Activated CD4-positive, alpha-beta T cell treated with anti-CD3 and anti-CD28 coated beads, Interleukin-2, amount 50 U/mL, for 48 hours (primary cell): ENCODE measurements around the gene PPME1.

Experiments used
- DNase-seq, 2 experiments: peaks; one replicate each; pipeline ENCODE4 v3.0.0-alpha.2; 2020

Gene PPME1

DNA sequence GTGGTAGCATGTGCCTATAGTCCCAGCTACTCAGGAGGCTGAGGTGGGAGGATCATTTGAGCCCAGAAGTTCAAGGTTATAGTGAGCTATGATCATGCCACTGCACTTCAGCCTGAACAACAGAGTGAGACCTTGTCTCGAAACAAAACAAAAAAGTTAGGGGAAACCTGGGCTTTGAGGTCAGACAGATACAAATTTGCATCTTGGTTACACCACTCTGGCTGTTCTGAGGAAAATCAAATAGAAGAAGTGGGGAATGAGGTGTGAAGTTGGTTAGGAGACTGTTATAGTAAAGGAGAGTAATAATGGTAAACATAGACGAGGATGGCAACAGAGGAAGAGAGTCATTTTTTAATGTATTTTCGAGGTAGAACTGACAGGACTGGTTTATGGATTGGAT is 62.6 kb downstream of the PPME1 start:
- DNase-seq, result no peak

DNA sequence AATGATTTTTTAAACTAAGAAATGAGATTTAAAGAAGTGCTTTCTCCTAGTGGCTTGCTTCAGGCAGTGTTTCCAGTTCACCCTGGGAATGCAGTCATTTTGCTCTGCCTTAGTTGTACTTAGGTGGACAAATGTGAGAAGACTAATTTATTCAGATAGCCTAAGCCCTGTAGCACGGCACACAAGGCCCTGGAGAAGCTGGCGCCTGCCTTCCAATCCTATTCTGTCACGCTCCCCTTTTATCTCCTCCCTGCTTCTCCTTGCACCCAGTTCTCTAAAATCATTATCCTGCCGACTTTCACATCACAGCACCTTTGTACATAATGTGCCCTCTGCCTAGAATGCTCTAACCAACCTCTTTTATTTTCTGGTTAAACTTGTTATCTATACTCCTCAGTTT is 64.0 kb downstream of the PPME1 start:
- no peak for DNase-seq

DNA sequence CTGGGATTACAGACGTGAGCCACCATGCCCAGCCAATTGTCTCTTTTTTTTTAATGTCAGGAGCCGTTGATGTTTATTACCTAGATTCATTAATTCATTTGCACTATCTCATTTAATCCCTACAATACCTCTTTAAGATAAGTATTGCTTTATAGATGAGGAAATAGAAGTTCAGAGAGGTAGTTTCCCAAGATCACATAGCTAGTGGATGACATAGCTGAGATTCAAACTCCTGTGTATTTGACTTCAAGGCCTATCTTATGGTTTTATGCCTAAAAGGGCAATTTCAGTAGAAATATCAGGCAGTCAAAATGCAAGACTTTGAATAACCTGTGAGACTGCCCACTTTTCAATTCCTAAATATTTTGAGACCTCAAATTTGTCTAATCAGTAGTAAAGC is 66.5 kb downstream of the PPME1 start:
- no peak for DNase-seq

DNA sequence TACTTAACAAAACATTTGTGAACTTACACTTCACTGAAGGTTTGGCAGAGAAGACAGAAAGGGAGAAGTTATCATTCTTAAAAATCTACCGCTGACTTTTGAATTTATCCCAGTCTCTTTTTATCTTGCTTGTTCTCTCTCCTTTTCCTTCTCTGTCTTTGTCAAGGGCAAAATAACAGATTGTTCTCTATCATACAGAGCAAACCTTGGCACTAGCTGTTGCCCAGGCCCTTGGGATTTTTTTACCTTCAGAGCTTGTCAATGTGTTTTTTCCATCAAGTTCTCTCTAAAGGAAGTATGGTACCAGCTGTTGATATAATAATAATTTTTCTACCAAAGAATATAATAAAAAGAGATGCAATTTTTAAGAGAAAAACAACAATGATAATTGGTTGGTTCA is 67.2 kb downstream of the PPME1 start:
- no peak for DNase-seq

DNA sequence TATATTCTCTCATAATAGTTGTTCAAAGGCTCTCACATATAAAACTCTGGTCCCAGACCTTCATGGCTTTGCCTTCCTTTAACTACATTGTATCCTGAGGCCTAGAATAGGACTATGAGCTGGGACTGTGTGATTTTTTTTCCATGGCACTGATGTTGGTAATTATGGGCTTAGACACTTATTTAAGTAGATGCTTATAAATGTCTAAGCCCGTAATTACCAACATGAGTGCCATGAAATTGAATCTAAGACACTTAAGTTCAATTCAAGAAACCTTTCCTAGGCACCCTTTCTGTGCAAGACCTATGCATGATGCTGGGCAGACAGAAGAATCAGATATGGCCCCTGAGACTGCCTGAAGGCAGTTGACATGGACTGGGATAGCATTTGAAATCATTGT is 77.4 kb downstream of the PPME1 start:
- no peak for DNase-seq

DNA sequence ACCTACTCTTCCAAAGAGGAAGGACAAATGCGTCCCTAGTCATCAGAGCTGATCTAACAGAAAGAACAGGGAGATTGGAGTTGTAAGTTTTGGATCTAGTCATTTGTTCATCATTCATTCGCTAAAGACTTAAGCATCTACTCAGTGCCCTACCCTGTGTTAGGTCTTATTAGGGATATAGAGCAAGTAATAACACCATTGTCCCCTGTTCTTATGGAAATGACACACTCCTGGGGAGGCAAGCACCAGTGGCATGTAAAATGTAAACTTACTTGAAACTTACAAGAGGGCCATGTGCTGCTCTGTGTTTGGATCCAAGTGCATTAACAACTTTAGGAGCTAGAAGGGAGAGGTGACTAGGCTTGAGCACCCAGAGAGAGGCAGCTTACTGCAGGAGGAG is 78.4 kb downstream of the PPME1 start:
- no peak for DNase-seq

DNA sequence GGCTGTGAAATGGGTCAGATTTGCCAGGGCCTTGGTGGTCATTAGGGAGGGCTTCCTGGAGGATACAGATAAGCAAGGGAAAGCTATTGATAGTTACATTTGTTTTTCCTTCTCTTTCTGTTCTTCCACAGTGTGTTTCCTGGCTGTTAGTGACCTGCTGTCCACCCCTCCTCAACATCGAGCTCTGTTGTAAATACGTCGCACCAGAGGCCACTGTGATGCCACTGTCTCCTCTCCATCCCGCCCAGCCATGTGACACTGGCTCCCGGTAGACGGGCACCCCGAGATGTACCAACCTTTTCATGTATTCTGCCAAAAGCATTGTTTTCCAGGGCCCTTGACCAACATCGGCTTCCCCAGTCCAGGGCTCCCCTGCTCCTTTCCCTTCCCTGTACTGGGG is 82.3 kb downstream of the PPME1 start:
- DNase-seq, result no peak

DNA sequence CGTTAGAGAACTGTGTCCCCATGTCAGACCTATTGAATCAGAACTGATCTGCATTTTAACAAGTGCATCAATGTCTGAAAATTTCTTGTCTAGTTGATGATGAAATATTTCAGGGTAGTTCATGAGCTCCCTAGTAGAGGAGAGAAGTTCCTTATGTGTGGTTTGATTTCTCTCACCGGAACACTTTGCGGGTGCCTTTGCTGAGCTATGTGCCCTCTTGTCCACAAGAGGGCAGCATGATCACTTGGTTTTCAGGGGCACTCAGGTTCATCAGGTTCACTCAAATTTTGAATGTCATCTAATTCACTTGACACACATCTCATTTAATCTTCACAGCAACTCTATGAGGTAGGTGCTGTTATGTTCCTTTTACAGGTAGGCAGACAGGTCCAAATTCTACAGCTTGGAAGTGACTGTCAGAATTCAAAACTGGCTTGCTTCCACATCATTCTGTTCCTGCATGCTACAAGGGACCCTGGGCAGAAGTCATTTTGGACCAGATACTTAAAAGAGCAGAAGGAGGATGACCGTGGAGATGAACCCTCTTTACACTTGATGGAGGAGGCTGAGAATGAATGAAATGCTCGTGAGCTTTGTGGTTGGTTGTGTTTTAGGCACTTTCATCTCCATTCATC is 84.8 kb downstream of the PPME1 start:
- peak; percentile 36 to 52 for DNase-seq

DNA sequence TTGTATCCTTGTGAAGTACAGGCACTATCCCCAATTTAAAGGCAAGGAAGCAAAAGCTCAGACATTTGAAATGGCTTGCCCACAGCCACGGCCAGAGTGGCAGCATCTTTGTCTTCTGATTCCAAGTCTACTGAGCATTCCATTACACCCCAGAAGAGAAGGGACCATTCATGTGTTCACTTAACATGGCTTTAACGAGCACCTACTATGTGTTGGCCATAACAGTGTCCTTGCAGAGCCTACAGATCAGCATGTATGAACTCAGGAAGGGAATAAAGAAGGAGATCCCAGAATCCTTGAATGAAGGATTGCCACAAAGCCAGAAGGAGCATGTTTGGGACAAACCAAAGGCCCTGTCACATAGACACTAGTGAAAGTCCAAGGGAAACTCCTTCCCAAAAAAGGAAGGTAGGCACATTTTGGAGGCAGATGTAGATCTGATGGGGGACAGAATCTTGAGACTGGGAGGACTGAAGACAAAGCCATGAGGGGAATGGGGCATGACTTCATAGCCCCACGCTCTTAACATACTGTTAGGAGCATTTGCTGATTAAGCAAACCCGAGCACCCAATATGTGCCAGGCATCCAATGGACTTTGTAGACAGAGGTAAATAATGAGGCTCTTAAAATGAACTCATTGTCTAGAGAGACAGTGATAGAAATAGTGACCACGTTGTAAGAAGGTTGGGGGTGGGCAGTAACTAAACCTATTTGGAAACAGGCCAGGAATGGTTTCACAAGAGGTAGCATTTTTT is 85.5 kb downstream of the PPME1 start:
- no peak for DNase-seq

DNA sequence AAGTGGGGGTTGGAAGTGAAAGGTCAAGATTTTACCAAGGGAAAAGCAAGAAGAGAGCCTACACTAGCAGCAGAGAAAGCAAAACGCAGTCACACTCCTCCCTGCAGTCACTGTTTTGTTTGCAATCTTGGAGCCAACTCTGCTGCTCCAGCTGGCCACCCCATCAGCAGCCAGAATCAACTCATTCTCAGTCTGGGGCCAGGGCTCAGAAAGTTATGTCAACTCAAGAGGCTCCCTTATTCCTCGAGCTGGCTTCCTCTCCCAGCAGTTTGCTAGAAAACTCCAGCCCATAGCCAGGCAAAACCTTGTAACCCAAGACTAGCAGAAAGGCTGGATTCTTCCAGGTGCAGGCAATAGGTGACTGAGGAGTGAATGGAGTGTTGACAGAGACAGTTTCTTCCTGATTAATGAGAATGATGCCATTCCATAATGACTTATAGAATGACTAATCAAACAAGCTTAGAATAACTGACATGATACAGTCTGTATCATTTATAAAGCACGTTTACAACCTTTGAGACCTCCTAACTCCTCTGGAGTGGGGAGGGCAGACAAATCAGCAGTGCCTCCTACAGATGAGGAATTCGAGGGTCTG is 87.0 kb downstream of the PPME1 start:
- no peak for DNase-seq

DNA sequence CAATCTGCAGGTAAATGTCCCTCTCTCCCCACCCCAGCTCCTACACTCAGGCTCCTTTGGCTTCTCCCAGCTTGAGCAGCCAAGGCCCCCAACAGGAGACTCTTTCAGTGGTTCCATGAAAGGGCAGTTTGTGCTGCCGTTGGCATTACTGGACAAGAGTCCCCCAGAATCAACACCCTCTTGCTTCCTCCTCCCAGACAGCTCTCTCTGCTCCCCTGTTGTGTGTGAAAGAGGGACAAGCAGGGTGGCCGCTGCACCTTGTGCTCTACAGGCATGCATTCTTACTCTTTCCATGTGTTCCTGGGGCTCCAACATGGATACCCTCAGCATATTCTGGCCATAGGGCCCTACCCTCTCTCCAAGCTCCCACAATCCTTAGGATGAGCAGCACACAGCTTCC is 91.6 kb downstream of the PPME1 start:
- no peak for DNase-seq

DNA sequence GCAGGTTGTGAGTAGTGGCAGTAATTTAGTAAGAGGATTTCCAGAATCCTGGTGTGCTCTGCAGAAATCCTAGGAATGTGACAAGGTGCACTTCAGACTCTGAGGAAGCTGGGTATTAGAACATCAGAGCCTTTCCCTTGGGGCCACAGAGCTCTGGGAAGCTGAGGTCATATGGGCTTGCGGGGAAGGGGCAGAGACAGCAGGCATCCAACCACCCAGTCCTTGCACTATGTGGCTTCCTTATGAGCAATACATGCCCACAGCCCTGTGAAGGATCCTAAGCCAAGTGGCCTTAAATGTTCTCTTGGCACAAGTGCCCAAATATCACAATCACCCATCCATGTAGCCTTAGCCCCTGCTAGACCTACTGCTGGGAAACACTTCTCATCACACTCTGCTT is 94.2 kb downstream of the PPME1 start:
- DNase-seq, result no peak

DNA sequence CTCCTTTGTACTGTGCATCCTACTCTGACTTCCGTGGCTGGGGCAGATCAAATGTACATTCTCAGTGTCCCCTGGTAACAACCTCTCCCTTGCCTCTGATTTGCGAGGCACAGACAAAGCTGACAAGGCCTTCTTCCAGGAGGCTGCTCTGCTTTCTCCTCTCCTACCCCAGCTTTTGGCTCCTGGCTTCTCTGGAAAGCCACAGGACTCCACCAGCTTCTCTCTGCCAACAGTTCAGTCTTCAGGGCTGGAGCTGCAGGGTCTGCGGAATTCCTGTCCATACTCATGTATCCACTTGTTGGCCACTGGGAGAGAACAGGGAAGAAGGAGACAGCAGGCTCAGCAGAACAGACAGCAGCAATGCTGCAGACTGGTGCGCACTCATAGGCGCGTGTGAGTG is 95.9 kb downstream of the PPME1 start:
- DNase-seq, result no peak

DNA sequence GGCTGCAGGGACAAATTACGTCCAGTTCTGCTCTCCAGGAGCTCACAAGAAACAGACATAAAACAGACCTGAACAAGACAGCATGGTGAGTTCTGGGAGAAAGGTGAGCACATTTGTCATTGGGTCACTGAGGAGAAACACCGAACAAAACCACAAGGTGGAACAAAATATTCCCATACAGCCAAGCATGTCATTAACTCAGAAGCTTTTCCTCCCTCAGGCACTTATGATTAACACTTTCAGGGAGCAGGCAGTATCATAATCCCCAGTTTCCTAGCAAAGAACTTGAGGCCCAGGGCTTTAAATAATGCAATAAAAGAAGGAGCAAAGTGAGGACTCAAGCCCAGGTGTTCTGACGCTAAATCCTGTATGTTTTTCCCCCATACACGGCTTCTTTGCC is 97.4 kb downstream of the PPME1 start:
- no peak for DNase-seq

DNA sequence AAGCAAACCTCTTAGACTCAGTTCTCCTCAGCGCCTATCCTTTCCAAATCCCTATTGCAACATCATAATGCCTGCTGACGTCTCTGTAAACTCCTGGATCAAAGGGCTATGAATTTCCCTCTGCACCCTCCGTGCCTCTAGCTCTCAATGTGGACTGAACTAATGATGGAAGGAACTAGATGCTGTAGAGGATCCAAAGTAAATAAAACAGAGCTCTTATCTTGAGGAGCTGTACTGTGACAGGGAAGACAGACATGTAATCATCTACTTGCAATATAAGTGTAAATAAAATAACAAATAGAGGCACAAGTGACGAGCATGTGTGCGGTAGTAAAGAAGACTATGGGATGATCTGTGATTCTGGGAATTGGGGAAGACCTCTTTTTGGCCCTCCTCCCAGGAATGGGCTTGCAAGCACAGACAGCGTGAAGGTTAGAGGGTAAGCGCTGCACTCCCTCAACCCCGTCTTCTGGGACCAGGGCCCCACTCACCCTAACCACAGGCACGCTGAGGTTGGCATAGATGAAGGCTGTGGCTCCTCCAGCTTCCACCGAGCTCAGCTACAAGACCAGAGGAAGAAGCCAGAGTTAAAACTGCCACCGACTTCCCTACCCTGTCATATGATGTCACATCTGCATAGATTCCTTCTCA is 98.2 kb downstream of the PPME1 start:
- DNase-seq, result peak; percentile 7 to 15

DNA sequence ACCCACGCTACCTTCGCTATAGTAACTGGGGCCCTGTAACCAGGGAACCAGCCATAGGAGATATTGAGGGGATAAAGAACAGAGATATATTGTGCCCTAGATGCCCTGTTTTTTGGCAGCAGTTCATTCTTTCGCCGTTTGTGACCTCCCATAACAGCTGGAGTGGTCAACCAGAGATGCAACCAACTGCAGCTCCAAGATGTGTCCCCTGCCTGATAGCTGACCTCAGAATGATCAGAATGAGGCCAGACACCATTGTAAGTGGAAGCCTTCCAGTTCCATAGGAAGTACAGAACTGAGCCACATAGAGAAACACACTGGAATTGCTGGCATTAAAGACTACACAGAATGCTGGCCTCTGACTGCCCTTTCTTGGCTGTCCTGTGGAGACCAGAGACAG is 101.2 kb downstream of the PPME1 start:
- no peak for DNase-seq

DNA sequence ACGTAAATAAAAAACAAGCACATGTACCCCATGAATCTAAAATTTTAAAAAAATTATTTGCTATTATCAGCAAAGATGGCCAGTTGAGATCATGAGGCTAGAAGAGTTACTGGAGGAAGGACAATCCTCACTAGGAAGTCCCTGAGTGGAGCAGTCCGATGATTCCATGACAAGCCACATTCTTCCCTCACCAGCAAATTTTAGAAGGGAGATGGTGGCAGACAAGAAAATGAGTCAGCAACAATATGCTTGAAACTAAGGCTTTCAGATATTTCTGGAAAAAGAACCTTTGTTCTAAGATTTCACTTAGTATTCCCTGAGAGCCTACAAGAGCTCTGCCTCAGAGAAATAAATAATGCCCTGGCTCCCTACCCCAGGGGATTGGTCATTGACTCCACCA is 105.5 kb downstream of the PPME1 start:
- no peak for DNase-seq

DNA sequence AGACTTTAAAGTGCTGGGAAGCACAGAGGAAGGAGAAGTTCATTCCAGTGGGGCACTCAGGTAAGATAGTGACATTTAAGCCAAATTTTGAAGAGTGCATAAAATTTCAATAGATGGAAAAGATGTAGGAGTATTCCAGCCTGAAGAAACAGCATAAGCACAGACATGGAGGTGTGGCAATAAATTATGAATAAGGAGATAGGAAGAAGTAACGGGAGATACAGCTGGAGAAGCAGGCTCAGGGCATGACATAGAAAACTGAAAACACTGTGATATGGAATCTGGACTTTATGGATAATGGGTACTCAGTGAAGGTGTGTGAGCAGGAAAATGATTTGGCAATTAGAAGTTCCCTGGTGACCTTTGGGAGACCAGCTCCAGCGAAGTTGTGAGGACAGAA is 107.0 kb downstream of the PPME1 start:
- DNase-seq, result no peak

DNA sequence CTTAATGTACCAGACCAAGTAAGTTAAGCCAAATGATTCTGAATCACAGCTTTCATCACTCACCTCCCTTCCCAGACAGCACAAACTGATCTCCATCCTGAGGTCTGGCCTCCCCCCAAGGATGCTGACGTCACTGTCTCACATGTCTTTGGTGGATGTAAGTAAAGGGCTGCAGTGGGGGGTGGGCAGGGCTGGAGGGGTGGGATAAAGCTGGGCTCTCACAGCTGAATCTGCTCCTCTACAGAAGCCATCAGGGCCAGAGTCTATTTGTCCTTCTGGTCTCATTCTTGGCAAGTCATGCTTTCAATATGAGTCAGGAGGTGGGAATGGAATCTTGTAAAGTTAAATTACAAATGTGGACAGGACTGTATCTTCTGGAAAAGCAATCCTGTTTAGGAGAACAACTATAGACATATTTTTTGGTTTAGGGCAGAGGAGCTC is 107.7 kb downstream of the PPME1 start:
- no peak for DNase-seq

DNA sequence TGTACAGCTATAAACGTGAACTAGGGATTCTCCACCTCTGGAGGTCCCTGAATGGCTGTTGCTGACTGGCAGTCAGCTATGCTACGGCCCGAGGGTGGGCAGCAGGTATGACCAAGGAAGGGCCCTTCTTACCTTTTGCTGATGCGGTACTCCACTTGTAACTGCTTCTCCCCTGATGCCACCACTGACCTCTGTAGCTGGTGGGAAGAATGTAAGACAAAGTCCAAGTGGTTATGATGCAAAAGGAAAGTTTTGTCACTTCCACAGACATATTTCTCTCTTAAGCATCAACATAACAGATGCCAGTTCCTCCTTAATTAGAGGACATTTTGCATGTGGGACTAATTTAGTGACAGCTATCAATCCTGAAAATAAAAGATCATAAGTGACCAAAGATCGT is 108.2 kb downstream of the PPME1 start:
- DNase-seq, result no peak

DNA sequence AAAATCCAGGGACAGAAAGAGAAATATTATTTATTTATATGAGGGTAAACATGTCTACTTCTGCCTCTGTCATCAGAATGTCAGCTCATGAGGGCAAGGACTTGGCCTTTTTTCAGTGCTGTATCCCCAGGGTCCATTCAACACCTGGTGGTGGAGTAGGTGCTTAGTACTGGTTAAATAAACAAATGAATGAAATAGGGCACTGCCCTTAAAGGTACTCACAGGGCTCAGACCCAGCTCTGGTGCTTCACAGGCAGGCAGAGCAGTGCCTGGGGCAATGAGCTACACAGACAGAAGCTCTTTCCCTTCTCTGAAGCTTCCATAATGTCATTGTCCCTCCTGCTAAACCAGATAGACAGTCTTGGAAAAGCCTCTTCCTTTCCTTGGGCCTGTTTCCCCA is 109.4 kb downstream of the PPME1 start:
- no peak for DNase-seq

DNA sequence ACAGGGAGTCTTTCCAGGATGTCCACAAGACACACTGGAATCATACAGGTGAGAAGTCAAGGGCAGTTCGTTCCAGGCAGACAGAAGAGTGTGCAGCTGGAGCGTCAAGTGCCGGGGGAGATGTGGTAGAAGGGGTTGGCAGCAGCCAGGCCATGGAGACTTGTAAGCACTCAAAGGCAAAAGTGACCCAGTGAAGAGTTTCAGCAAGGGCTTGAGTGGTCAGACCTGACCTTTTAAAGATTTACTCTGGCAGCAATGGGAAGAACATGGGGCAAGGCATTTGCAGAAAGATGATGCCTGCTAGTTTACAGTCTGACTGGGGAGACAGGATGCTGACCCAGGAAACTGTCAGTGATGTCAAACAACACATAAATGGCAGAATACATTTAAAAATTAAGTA is 111.3 kb downstream of the PPME1 start:
- no peak for DNase-seq

DNA sequence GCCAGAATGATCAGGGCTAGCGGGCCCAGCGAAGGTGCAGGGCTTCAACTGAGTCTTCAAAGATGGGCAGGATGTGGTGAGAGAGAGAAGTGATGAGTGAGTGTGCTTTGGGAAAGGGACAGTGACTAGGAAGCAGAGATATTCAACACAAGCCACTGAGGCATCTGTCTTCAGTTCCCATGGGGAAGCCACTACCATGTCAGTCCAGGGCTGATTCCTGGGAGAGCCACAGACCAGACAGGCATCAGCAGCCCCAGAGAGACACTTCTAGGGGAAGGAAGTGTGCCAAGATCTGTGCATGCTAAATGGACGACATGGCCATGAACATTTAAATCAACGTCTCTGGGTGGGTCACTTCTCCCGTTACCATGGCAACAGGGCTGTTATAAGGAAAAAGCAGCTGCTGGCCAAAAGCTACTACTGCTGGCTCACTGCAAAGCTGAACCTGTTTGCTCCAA is 111.9 kb downstream of the PPME1 start:
- DNase-seq, result no peak
